Tibial artery (tissue), 4 donors: ENCODE data around the gene ZNF341.
"Not testable (repeated sequence)": the region's sequence is repeated elsewhere in the genome, so short reads cannot be mapped to it uniquely, and the experiment has no call there.

Experiments
- DNase-seq, 2 donors: peaks; one replicate each; pipeline ENCODE4 v3.0.0-alpha.2; 2019
- H3K27ac ChIP-seq, 2 donors: fragments of 200-600 bp; sonication (generic) in 1 of 2; 1 replicate in 1 of 2; 2 replicates in 1 of 2; pipeline ENCODE4 v1.5.1; 2018 to 2019; ENCODE audit warnings: mild to moderate bottlenecking in 1 of 2
- H3K27me3 ChIP-seq, 2 donors: fragments of 200-600 bp; sonication (generic) in 1 of 2; one replicate each; pipeline versions ENCODE4 v1.5.1 to v1.6.0; 2016 to 2019
- H3K36me3 ChIP-seq, 3 donors: fragments of 200-600 bp; sonication (generic) in 2 of 3; one replicate each; pipeline ENCODE4 v1.5.1; 2016 to 2019; ENCODE audit warnings: mild to moderate bottlenecking in 2 of 3
- H3K4me1 ChIP-seq, 4 donors: fragments of 200-600 bp; sonication (generic) in 2 of 4; 1 replicate in 3 of 4; 2 replicates in 1 of 4; pipeline ENCODE4 v1.5.1; 2016 to 2019
- H3K4me3 ChIP-seq, 2 donors: fragments of 200-600 bp; sonication (generic) in 1 of 2; 1 replicate in 1 of 2; 2 replicates in 1 of 2; pipeline ENCODE4 v1.5.1; 2018 to 2019; ENCODE audit warnings: mild to moderate bottlenecking in 2 of 2
- H3K9me3 ChIP-seq, 3 donors: fragments of 200-600 bp; sonication (generic) in 1 of 3; one replicate each; pipeline ENCODE4 v1.5.1; 2016 to 2019
- intact Hi-C: fragments of 100-400 bp; cut with DNase I; formaldehyde crosslinking; loops from one replicate; pipeline ENCODE4 v1.15.0; 2023; ENCODE audit warnings: low total_unique reads
- TF ChIP-seq, protein P1 (sequence below), 2 experiments: fragments of 200-600 bp in 1 of 2; fragments of 450-650 bp in 1 of 2; IDR thresholded peaks; one replicate each; pipeline ENCODE4 v1.5.1; 2017 to 2019; ENCODE audit warnings: antibody characterized with exemption in 2 of 2, mild to moderate bottlenecking in 1 of 2, moderate library complexity in 1 of 2

ZNF341 gene

DNA sequence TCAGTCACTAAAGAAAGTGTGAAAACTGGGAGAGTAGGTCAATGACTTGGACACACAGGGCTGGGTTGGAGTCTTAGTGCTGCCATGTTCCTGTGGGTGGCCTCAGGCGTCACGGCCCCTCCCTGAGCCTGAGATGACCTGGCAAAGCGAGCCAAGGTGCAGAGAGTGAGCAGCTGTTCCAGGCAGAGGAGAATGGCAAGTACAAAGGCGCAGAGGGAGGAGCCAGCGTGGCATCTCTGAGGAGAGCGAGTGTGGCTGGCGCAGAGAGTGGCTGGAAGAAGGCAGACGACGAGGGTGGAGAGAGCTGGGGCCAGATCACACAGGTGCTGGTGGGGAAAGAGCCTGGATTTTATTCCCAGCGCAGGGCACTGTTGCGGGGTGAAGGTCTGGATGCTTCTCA lies 58.8 kb downstream of the ZNF341 start:
- intact Hi-C loops: no loop called here
- DNase-seq: no peak
- Histone ChIP-seq H3K36me3 (peaks cover 6 to 28% (median 14%) of the 10 kb centered on the region in 3 donors), H3K9me3 (no peaks in the 10 kb centered on the region), H3K27ac (no peak overlapping the region), H3K4me3 (no peak overlapping the region), H3K27me3 (no peaks in the 10 kb centered on the region), H3K4me1 (peaks cover 0 to 9% (median 2%) of the 10 kb centered on the region in 4 donors)
- TF ChIP-seq, protein P1, sequence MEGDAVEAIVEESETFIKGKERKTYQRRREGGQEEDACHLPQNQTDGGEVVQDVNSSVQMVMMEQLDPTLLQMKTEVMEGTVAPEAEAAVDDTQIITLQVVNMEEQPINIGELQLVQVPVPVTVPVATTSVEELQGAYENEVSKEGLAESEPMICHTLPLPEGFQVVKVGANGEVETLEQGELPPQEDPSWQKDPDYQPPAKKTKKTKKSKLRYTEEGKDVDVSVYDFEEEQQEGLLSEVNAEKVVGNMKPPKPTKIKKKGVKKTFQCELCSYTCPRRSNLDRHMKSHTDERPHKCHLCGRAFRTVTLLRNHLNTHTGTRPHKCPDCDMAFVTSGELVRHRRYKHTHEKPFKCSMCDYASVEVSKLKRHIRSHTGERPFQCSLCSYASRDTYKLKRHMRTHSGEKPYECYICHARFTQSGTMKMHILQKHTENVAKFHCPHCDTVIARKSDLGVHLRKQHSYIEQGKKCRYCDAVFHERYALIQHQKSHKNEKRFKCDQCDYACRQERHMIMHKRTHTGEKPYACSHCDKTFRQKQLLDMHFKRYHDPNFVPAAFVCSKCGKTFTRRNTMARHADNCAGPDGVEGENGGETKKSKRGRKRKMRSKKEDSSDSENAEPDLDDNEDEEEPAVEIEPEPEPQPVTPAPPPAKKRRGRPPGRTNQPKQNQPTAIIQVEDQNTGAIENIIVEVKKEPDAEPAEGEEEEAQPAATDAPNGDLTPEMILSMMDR (IDR thresholded peaks at IDR 0.05): no peak

DNA sequence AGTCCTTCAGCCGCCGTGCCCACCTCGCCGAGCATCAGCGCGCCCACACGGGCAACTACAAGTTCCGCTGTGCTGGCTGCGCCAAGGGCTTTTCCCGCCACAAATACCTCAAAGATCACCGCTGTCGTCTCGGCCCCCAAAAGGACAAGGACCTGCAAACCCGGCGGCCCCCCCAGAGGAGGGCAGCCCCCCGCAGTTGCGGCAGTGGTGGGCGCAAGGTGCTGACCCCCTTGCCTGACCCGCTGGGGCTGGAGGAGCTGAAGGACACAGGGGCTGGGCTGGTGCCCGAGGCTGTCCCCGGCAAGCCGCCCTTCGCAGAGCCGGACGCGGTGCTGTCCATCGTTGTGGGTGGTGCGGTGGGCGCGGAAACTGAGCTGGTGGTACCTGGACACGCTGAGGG lies 59.2 kb downstream of the ZNF341 start:
- intact Hi-C loops: no loop called here
- TF ChIP-seq, protein P1 (IDR thresholded peaks at IDR 0.05): no peak
- H3K27ac ChIP-seq: no peak overlapping the region
- peaks cover 6 to 28% (median 14%) of the 10 kb centered on the region in 3 donors for H3K36me3 ChIP-seq
- no peak overlapping the region for H3K4me3 ChIP-seq
- no peaks in the 10 kb centered on the region for H3K27me3 ChIP-seq
- no peaks in the 10 kb centered on the region for H3K9me3 ChIP-seq
- DNase-seq: no peak
- H3K4me1 ChIP-seq: peaks cover 0 to 9% (median 2%) of the 10 kb centered on the region in 4 donors

GRCh38 chr20:33791540-33791939 lies 59.7 kb downstream of the ZNF341 start:
- H3K9me3 ChIP-seq: no peaks in the 10 kb centered on the region
- no peak overlapping the region for H3K4me3 ChIP-seq
- H3K36me3 ChIP-seq: peaks cover 6 to 28% (median 14%) of the 10 kb centered on the region in 3 donors
- no peak for DNase-seq
- intact Hi-C loops: no loop called here
- TF ChIP-seq, protein P1 (IDR thresholded peaks at IDR 0.05): no peak
- H3K4me1 ChIP-seq: peaks cover 0 to 9% (median 2%) of the 10 kb centered on the region in 4 donors
- no peaks in the 10 kb centered on the region for H3K27me3 ChIP-seq
- H3K27ac ChIP-seq: no peak overlapping the region

- intact Hi-C loops: no loop called here
- Histone ChIP-seq H3K9me3 (no peaks in the 10 kb centered on the region), H3K27ac (no peak overlapping the region), H3K36me3 (peaks cover 6 to 28% (median 14%) of the 10 kb centered on the region in 3 donors), H3K4me3 (no peak overlapping the region), H3K4me1 (peaks cover 0 to 9% (median 2%) of the 10 kb centered on the region in 4 donors), H3K27me3 (no peaks in the 10 kb centered on the region)
- TF ChIP-seq, protein P1 (IDR thresholded peaks at IDR 0.05): peak; percentile 55 to 63
- no peak for DNase-seq
Observed at GRCh38 chr20:33791959-33792597, 60.3 kb downstream of the ZNF341 start.

DNA sequence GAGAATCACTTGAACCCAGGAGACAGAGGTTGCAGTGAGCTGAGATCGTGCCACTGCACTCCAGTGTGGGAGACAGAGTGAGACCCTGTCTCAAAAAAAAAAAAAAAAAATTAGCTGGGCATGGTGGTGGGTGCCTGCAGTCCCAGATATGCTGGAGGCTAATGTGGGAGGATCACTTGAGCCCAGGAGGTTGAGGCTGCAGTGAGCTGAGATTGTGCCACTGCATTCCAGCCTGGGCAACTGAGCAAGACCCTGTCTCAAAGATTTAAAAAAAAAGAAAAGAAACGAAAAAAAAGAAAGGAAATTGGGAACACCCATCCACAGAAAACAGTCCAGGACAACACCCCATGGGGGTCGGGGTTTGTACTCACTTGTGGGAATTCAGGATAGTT lies 60.8 kb downstream of the ZNF341 start:
- H3K4me1 ChIP-seq, intact Hi-C loops: not testable (repeated sequence)
- peaks cover 6 to 28% (median 14%) of the 10 kb centered on the region in 3 donors for H3K36me3 ChIP-seq

GRCh38 chr20:33793011-33793931 lies 61.5 kb downstream of the ZNF341 start:
- Histone ChIP-seq H3K4me3 (no peak overlapping the region), H3K4me1 (peaks cover 0 to 9% (median 2%) of the 10 kb centered on the region in 4 donors), H3K9me3 (no peaks in the 10 kb centered on the region), H3K27me3 (no peaks in the 10 kb centered on the region), H3K27ac (no peak overlapping the region), H3K36me3 (peaks cover 6 to 28% (median 14%) of the 10 kb centered on the region in 3 donors)
- TF ChIP-seq, protein P1 (IDR thresholded peaks at IDR 0.05): no peak
- no peak for DNase-seq
- intact Hi-C loops: no loop called here

More for the DNA sequence above, 60.8 kb downstream of the ZNF341 start:
- DNase-seq, H3K27me3 ChIP-seq, H3K9me3 ChIP-seq, H3K4me3 ChIP-seq, H3K27ac ChIP-seq: not testable (repeated sequence)
